ENCODE data around the gene DNAJC21. TPM values are rescaled to one million over a fixed set of nuclear protein-coding genes. Genes with fewer than 3 reads are reported as not detected.

DNAJC21 gene
- total RNA-seq, 1 donor from 2014 or later = 30.5 TPM

DNA sequence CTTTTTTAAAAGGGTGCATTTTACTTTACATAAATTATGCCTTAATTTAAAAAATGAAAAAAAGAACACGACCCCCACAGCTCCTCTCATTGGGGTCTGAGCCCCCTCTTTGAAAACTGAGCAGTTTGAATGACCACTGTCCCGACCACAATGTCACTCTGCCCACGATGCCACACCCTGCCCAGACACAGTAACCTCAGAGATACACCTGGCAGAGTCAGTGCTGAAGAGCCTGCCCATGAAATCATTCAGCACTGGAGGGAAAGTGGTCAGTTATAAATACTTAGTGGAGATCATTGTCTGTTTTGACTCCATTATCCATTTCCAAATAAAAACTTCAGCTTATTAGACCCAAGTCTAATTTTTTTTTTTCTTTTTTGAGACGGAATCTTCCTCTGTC, 49.3 kb downstream of the DNAJC21 start:
- Histone ChIP-seq H3K4me3 (no peak overlapping the region), H3K27ac (no peak overlapping the region), H3K4me1 (no peaks in the 10 kb centered on the region), H3K36me3 (no peaks in the 10 kb centered on the region), H3K9me3 (no peaks in the 10 kb centered on the region), H3K27me3 (no peaks in the 10 kb centered on the region)
- DNase-seq (ENCODE audit: low spot score in 2 of 2) = no peak
- intact Hi-C loops (cut with DNase I) = no loop called here
- TF ChIP-seq, protein P1, sequence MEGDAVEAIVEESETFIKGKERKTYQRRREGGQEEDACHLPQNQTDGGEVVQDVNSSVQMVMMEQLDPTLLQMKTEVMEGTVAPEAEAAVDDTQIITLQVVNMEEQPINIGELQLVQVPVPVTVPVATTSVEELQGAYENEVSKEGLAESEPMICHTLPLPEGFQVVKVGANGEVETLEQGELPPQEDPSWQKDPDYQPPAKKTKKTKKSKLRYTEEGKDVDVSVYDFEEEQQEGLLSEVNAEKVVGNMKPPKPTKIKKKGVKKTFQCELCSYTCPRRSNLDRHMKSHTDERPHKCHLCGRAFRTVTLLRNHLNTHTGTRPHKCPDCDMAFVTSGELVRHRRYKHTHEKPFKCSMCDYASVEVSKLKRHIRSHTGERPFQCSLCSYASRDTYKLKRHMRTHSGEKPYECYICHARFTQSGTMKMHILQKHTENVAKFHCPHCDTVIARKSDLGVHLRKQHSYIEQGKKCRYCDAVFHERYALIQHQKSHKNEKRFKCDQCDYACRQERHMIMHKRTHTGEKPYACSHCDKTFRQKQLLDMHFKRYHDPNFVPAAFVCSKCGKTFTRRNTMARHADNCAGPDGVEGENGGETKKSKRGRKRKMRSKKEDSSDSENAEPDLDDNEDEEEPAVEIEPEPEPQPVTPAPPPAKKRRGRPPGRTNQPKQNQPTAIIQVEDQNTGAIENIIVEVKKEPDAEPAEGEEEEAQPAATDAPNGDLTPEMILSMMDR (IDR thresholded peaks at IDR 0.05) = no peak

- Histone ChIP-seq H3K9me3 (peaks cover 0 to 12% of the 10 kb centered on the region in 2 donors), H3K4me1 (no peaks in the 10 kb centered on the region), H3K36me3 (no peaks in the 10 kb centered on the region), H3K27ac (no peak overlapping the region), H3K4me3 (no peak overlapping the region), H3K27me3 (no peaks in the 10 kb centered on the region)
- DNase-seq (ENCODE audit: low spot score in 2 of 2) = no peak
- TF ChIP-seq, protein P1 (IDR thresholded peaks at IDR 0.05) = no peak
- intact Hi-C loops (cut with DNase I) = no loop called here
Measured at GRCh38 chr5:34982823-34983222, 53.5 kb downstream of the DNAJC21 start.

DNA sequence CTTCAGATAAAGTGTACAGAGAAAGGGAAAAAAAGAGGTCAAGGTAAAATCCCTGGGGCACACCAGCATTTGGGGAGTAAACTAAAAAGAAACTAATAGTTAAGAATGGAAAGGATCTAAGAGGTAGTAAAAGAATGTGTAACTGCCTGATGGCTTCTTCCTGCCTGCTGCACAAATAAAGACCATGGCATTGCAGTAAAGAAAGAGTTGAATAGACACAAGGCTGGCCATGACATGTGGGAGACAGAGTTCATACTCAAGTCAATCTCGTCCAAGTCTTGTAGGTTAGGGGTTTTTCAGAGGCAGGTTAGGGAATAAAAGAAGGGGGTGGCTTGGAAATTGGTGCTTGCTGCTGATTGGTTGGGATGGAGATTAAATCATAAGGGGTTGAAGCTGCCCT, 57.6 kb downstream of the DNAJC21 start:
- peaks cover 0 to 12% of the 10 kb centered on the region in 2 donors for H3K9me3 ChIP-seq
- H3K4me1 ChIP-seq = no peaks in the 10 kb centered on the region
- no peak overlapping the region for H3K4me3 ChIP-seq
- intact Hi-C loops (cut with DNase I) = no loop called here
- TF ChIP-seq, protein P1 (IDR thresholded peaks at IDR 0.05) = no peak
- no peaks in the 10 kb centered on the region for H3K27me3 ChIP-seq
- H3K36me3 ChIP-seq = no peaks in the 10 kb centered on the region
- no peak overlapping the region for H3K27ac ChIP-seq
- no peak for DNase-seq (ENCODE audit: low spot score in 2 of 2)

DNA sequence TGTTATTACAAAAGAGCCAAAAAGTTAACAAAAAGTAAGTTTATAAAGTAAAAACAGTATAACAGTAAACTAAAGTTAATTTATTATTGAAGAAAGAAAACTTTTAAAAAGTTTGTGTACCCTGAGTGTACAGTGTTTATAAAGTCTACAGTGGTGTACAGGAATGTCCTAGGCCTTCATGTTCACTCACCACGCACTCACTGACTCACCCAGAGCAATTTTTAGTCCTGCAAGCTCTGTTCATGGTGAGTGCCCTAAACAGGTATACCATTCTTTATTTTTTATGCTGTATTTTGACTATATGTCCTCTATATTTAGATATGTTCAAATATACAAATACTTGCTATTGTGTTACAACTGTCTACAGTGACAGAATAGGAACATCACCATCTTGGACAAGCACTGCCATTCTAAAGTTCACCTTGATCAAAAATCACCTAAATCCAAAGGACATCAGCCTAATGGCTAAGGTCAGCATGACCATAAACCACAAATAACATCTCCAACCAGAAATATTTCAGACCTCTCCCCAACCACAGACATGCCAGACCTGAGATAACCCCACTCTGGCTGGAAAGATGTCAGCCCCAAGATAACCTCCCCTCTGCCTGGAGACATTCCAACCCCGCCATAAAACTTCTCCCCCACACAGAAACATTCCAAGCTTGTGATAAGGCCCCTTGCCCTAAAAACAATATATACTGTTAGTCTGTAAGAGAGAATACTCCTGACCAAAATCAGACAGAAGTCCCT, 62.3 kb downstream of the DNAJC21 start:
- H3K27me3 ChIP-seq = no peaks in the 10 kb centered on the region
- H3K4me1 ChIP-seq = no peaks in the 10 kb centered on the region
- TF ChIP-seq, protein P1 (IDR thresholded peaks at IDR 0.05) = no peak
- intact Hi-C loops (cut with DNase I) = no loop called here
- no peaks in the 10 kb centered on the region for H3K9me3 ChIP-seq
- no peak overlapping the region for H3K4me3 ChIP-seq
- H3K36me3 ChIP-seq = no peaks in the 10 kb centered on the region
- no peak overlapping the region for H3K27ac ChIP-seq
- no peak for DNase-seq (ENCODE audit: low spot score in 2 of 2)

GRCh38 chr5:34993951-34994350, 64.6 kb downstream of the DNAJC21 start:
- no peaks in the 10 kb centered on the region for H3K27me3 ChIP-seq
- intact Hi-C loops (cut with DNase I) = no loop called here
- no peaks in the 10 kb centered on the region for H3K36me3 ChIP-seq
- no peaks in the 10 kb centered on the region for H3K4me1 ChIP-seq
- no peaks in the 10 kb centered on the region for H3K9me3 ChIP-seq
- TF ChIP-seq, protein P1 (IDR thresholded peaks at IDR 0.05) = no peak
- no peak overlapping the region for H3K27ac ChIP-seq
- no peak for DNase-seq (ENCODE audit: low spot score in 2 of 2)
- no peak overlapping the region for H3K4me3 ChIP-seq

Data from ascending aorta (tissue), 2 donors.